Measurements from ENCODE around the gene NMBR. TPM values are rescaled to one million over a fixed set of nuclear protein-coding genes. Genes with fewer than 3 reads are reported as not detected.

NMBR gene
- total RNA-seq, 4 donors from 2014 or later: 0.72 TPM; not detected in 3

DNA sequence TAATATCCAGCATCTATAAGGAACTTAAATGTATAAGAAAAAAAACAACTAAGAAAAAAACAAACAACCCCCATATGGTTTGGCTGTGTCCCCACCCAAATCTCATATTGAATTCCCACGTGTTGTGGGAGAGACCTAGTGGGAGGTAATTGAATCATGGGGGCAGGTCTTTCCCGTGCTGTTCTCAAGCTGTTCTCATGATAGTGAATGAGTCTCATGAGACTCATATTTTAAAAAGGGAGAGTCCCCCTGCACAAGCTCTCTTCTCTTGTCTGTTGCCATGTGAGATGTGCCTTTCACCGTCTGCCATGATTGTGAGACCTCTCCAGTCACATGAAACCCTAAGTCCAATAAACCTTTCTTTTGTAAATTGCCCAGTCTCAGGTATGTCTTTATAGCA is 119.8 kb downstream of the NMBR start:
- TF ChIP-seq POLR2AphosphoS5 (IDR thresholded peaks at IDR 0.05) (no peak), EP300 (IDR thresholded peaks at IDR 0.05) (no peak), CTCF (IDR thresholded peaks at IDR 0.05) (no peak), POLR2A (IDR thresholded peaks at IDR 0.05) (no peak)
- H3K27ac ChIP-seq: no peak overlapping the region
- H3K36me3 ChIP-seq: no peaks in the 10 kb centered on the region
- DNase-seq (ENCODE audit: low spot score in 2 of 2): no peak
- WGBS: 62% methylated on average over 3 of the region's 3 CpGs
- no peaks in the 10 kb centered on the region for H3K27me3 ChIP-seq
- no peak overlapping the region for H3K4me3 ChIP-seq
- peaks cover 2% of the 10 kb centered on the region for H3K4me1 ChIP-seq
- no peaks in the 10 kb centered on the region for H3K9me3 ChIP-seq

- Histone ChIP-seq H3K4me1 (peaks cover 2% of the 10 kb centered on the region), H3K36me3 (no peaks in the 10 kb centered on the region), H3K9me3 (no peaks in the 10 kb centered on the region), H3K27ac (no peak overlapping the region), H3K27me3 (no peaks in the 10 kb centered on the region), H3K4me3 (no peak overlapping the region)
- TF ChIP-seq POLR2A (IDR thresholded peaks at IDR 0.05): no peak
- TF ChIP-seq POLR2AphosphoS5 (IDR thresholded peaks at IDR 0.05): no peak
- TF ChIP-seq EP300 (IDR thresholded peaks at IDR 0.05): no peak
- no peak for TF ChIP-seq CTCF (IDR thresholded peaks at IDR 0.05)
- DNase-seq (ENCODE audit: low spot score in 2 of 2): no peak
Observed at GRCh38 chr6:142026471-142026870, 120.5 kb downstream of the NMBR start.

Other genes with a start within 250 kb of the NMBR start
- not detected for gene GJE1, start 14.2 kb downstream of the NMBR start, total RNA-seq
- gene VTA1, start 141 bp upstream of the NMBR start, total RNA-seq: 10 to 100 TPM; 35.5 to 58.1 (median 40.5) TPM
- gene ADGRG6, start 154.9 kb upstream of the NMBR start, total RNA-seq: 100 to 1,000 TPM in 1 of 4 donors, 10 to 100 TPM in 3; 56.6 to 147 (median 69.1) TPM

Data from suprapubic skin (tissue), 4 donors.